SK-N-SH treated with all-trans-retinoic acid at 6 μM for 48 hours (cell line): ENCODE results near the gene CTNND2.

Source experiments
- ATAC-seq: fragments of 200-7000 bp; cut with Tn5 transposase; 3 replicates; pipeline ENCODE4 v1.9.1; 2020; ENCODE audit warnings: mild to moderate bottlenecking, moderate library complexity
- ARNTL ChIP-seq: fragments of 450-650 bp; formaldehyde crosslinking; IDR thresholded peaks from 2 replicates; pipeline ENCODE4 v1.5.0; 2020; ENCODE audit warnings: low read depth, mild to moderate bottlenecking, moderate library complexity, borderline replicate concordance
- BACH2 ChIP-seq: fragments of 250-450 bp; sonication (Bioruptor Pico); IDR thresholded peaks from 2 replicates; pipeline ENCODE4 v1.9.0; 2021; ENCODE audit warnings: mild to moderate bottlenecking, borderline replicate concordance
- CSDC2 ChIP-seq: fragments of 250-450 bp; sonication (Bioruptor Pico); IDR thresholded peaks from 2 replicates; pipeline ENCODE4 v1.5.0; 2020; ENCODE audit warnings: mild to moderate bottlenecking, moderate library complexity
- ESRRG ChIP-seq: fragments of 250-450 bp; sonication (Bioruptor Pico); IDR thresholded peaks from 2 replicates; pipeline ENCODE4 v1.6.1; 2021; ENCODE audit warnings: mild to moderate bottlenecking
- GLIS3 ChIP-seq: fragments of 250-450 bp; sonication (Bioruptor Pico); IDR thresholded peaks from 2 replicates; pipeline ENCODE4 v1.5.0; 2020; ENCODE audit warnings: mild to moderate bottlenecking, moderate library complexity
- ISL1 ChIP-seq: fragments of 250-450 bp; sonication (Bioruptor Pico); IDR thresholded peaks from 2 replicates; pipeline ENCODE4 v2.1.2; 2022; ENCODE audit warnings: mild to moderate bottlenecking, moderate library complexity
- OSR1 ChIP-seq: fragments of 250-450 bp; sonication (Bioruptor Pico); IDR thresholded peaks from 2 replicates; pipeline ENCODE4 v1.8.0; 2022; ENCODE audit warnings: moderate library complexity, mild to moderate bottlenecking, inconsistent platforms
- PATZ1 ChIP-seq: fragments of 250-450 bp; sonication (Bioruptor Pico); IDR thresholded peaks from 2 replicates; pipeline ENCODE4 v1.8.0; 2020; ENCODE audit warnings: mild to moderate bottlenecking, moderate library complexity, borderline replicate concordance
- POU6F1 ChIP-seq: fragments of 250-450 bp; sonication (Bioruptor Pico); IDR thresholded peaks from 2 replicates; pipeline ENCODE4 v1.8.0; 2021; ENCODE audit warnings: low read depth, mild to moderate bottlenecking, moderate library complexity, borderline replicate concordance
- PPARA ChIP-seq: fragments of 250-450 bp; sonication (Bioruptor Pico); IDR thresholded peaks from 2 replicates; pipeline ENCODE4 v1.5.0; 2020; ENCODE audit warnings: mild to moderate bottlenecking, borderline replicate concordance
- RARB ChIP-seq: fragments of 250-450 bp; sonication (Bioruptor Pico); IDR thresholded peaks from 2 replicates; pipeline ENCODE4 v1.8.0; 2021; ENCODE audit warnings: mild to moderate bottlenecking, moderate library complexity
- SNAI2 ChIP-seq: fragments of 250-450 bp; sonication (Bioruptor Pico); IDR thresholded peaks from 2 replicates; pipeline ENCODE4 v1.5.0; 2020; ENCODE audit warnings: mild to moderate bottlenecking, moderate library complexity
- TCF4 ChIP-seq: fragments of 250-450 bp; sonication (Bioruptor Pico); IDR thresholded peaks from 2 replicates; pipeline ENCODE4 v1.8.0; 2021; ENCODE audit warnings: mild to moderate bottlenecking, moderate library complexity, borderline replicate concordance
- TSHZ2 ChIP-seq: fragments of 250-450 bp; sonication (Bioruptor Pico); IDR thresholded peaks from 2 replicates; pipeline ENCODE4 v1.5.0; 2020; ENCODE audit warnings: mild to moderate bottlenecking, moderate library complexity
- ZC3H10 ChIP-seq: fragments of 250-450 bp; sonication (Bioruptor Pico); IDR thresholded peaks from 2 replicates; pipeline ENCODE4 v1.5.1; 2021; ENCODE audit warnings: mild to moderate bottlenecking, moderate library complexity
- ZFP3 ChIP-seq: fragments of 250-450 bp; sonication (Bioruptor Pico); IDR thresholded peaks from 2 replicates; pipeline ENCODE4 v1.5.0; 2020; ENCODE audit warnings: mild to moderate bottlenecking, moderate library complexity
- ZNF565 ChIP-seq: fragments of 450-650 bp; formaldehyde crosslinking; conservative IDR thresholded peaks from 2 replicates; pipeline ENCODE4 v1.5.0; 2020; ENCODE audit warnings: low read depth, mild to moderate bottlenecking, moderate library complexity
- ZNF70 ChIP-seq: fragments of 450-650 bp; formaldehyde crosslinking; IDR thresholded peaks from 2 replicates; pipeline ENCODE4 v1.5.0; 2020; ENCODE audit warnings: mild to moderate bottlenecking, moderate library complexity
- ZNF8 ChIP-seq: fragments of 450-650 bp; formaldehyde crosslinking; IDR thresholded peaks from 2 replicates; pipeline ENCODE4 v1.5.0; 2020; ENCODE audit warnings: mild to moderate bottlenecking, moderate library complexity
- TF ChIP-seq, protein P1 (sequence below): fragments of 250-450 bp; sonication (Bioruptor Pico); IDR thresholded peaks from 2 replicates; pipeline ENCODE4 v1.5.1; 2021; ENCODE audit warnings: mild to moderate bottlenecking, moderate library complexity
- TF ChIP-seq, protein P2 (sequence below): fragments of 250-450 bp; sonication (Bioruptor Pico); IDR thresholded peaks from 2 replicates; pipeline ENCODE4 v1.5.1; 2020; ENCODE audit warnings: low read depth, mild to moderate bottlenecking, moderate library complexity

The CTNND2 gene

GRCh38 chr5:11863911-11864310 is 40.3 kb downstream of the CTNND2 start:
- ATAC-seq: no peak
- no peak for TF ChIP-seq ZNF8
- TF ChIP-seq OSR1 (CRISPR knock-in tag): no peak
- no peak for TF ChIP-seq PPARA (CRISPR knock-in tag)
- no peak for TF ChIP-seq TCF4 (CRISPR knock-in tag)
- TF ChIP-seq, all 23 proteins: peak for 0

DNA sequence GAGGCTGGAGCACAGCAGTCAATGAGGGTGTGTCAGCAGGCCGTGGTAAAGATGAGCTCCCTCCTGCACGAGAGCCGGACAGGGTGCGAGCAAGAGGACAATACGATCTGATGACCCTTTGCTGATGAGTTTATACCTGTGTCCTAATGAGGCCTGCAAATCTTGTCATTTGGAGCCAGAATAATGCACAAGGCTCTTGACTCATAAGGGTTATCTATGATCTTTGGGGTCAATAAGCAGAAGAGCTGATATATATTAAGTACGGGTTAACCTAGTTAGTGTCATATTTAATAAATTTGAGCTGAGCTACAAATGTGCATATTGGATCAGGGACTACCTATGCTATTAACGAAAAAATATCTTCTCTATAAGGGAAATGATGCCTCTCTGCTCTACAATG is 46.9 kb downstream of the CTNND2 start:
- TF ChIP-seq ESRRG (no peak), CSDC2 (CRISPR knock-in tag) (no peak), ZC3H10 (no peak), TCF4 (CRISPR knock-in tag) (no peak), ZNF70 (CRISPR knock-in tag) (no peak), ARNTL (CRISPR knock-in tag) (no peak), ISL1 (CRISPR knock-in tag) (no peak), ZNF565 (no peak), SNAI2 (no peak), PATZ1 (CRISPR knock-in tag) (no peak), PPARA (CRISPR knock-in tag) (no peak), GLIS3 (CRISPR knock-in tag) (no peak), TSHZ2 (CRISPR knock-in tag) (no peak), POU6F1 (CRISPR knock-in tag) (no peak), OSR1 (CRISPR knock-in tag) (no peak), RARB (CRISPR knock-in tag) (no peak), ZNF8 (no peak), ZFP3 (CRISPR knock-in tag) (no peak)
- TF ChIP-seq, protein P1, sequence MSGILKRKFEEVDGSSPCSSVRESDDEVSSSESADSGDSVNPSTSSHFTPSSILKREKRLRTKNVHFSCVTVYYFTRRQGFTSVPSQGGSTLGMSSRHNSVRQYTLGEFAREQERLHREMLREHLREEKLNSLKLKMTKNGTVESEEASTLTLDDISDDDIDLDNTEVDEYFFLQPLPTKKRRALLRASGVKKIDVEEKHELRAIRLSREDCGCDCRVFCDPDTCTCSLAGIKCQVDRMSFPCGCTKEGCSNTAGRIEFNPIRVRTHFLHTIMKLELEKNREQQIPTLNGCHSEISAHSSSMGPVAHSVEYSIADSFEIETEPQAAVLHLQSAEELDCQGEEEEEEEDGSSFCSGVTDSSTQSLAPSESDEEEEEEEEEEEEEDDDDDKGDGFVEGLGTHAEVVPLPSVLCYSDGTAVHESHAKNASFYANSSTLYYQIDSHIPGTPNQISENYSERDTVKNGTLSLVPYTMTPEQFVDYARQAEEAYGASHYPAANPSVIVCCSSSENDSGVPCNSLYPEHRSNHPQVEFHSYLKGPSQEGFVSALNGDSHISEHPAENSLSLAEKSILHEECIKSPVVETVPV: no peak
- TF ChIP-seq, protein P2, sequence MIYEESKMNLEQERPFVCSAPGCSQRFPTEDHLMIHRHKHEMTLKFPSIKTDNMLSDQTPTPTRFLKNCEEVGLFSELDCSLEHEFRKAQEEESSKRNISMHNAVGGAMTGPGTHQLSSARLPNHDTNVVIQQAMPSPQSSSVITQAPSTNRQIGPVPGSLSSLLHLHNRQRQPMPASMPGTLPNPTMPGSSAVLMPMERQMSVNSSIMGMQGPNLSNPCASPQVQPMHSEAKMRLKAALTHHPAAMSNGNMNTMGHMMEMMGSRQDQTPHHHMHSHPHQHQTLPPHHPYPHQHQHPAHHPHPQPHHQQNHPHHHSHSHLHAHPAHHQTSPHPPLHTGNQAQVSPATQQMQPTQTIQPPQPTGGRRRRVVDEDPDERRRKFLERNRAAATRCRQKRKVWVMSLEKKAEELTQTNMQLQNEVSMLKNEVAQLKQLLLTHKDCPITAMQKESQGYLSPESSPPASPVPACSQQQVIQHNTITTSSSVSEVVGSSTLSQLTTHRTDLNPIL (CRISPR knock-in tag): no peak
- no peak for ATAC-seq

DNA sequence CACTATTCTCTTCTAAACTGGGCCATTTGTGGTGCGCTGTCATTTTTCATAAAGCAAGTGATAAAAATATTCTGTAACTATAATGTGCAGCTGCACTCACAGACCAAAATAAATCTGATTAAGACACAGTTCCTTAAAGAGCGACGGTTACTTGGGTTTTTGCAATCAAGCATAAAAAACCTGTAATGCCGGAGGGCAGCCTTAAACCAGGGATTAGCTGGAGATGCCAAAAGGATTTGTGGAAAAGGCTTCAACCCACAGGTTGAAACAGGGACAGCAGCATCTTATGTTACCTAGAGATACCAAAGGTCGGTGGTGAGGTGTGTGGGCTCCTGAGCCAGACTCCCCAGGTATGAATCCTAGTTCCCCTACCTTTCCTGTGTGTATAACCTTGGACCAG is 49.3 kb downstream of the CTNND2 start:
- no peak for TF ChIP-seq SNAI2
- ATAC-seq: no peak

DNA sequence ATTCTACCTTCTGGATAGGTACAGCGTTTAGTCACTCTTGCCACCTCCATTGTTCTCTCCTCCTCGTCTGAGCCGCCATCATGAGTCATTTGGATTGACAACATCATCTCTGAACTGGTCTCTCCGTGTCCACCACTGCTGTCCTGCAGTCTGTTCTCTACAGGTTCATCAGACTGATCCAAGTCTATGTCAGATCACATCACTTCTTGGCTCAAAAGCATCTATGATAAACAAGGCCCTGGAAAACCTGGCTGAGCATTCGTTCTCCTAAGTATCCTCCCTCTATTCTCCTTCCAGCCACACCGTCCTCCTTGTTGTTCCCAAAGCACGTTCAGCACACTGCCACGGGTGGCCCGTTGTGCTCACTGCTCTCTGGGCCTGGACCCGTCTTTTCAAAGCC is 50.5 kb downstream of the CTNND2 start:
- ATAC-seq: no peak
- TF ChIP-seq ISL1 (CRISPR knock-in tag) (no peak), ZFP3 (CRISPR knock-in tag) (no peak), POU6F1 (CRISPR knock-in tag) (no peak), ZNF565 (no peak), TSHZ2 (CRISPR knock-in tag) (no peak), GLIS3 (CRISPR knock-in tag) (no peak), ZC3H10 (no peak), BACH2 (CRISPR knock-in tag) (no peak), ZNF8 (no peak)
